HG03066 (cell line): ENCODE results near the gene SLC7A14.

Source experiments
- ATAC-seq: cut with Tn5 transposase; IDR thresholded peaks from one replicate; pipeline ENCODE4 v1.9.1; 2021; ENCODE audit warnings: low read depth; ENCODE audit not compliant: unreplicated experiment

SLC7A14 gene

DNA sequence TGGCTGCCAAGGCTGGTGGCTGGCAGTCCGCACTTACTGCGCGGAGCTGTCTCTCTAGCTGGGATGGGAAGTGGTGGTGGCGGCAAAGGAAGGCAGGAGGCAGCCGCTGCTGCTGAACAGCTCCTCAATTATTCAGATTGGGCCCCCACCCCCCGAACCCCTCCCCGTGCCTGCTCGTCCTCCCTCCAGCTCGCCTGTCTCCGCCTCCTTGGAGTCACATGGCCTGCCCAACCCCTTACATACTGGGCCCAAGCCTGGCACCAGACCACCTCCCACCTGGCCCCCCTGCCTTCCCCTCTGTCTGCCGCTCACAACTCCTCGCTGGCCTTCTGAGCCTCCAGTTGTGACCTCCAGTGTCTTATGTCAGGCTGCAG, at the start of gene SLC7A14:
Gene SLC7A14 (minus strand): TSS at position 139 of the 374 bp plus-strand sequence. CDS start 59,139 bp downstream, outside the sequence.
- ATAC-seq = no peak

DNA sequence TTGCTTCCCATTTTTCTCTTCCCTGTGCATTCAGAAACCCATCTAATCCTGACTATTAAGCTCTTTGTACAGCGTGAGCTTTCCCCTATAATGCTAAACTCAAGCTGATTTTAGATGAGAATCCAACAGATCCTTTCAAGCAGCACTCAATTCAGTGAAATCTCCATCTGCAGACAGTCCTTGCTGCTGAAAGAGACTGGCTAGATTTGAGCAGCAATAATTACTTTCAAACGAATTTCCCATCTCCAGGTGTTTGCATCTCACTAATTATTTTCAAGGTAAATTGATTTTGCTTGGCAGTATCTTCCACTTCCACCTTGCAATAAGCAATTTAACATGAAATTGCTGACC, 49.5 kb upstream of the SLC7A14 start:
- ATAC-seq = no peak

DNA sequence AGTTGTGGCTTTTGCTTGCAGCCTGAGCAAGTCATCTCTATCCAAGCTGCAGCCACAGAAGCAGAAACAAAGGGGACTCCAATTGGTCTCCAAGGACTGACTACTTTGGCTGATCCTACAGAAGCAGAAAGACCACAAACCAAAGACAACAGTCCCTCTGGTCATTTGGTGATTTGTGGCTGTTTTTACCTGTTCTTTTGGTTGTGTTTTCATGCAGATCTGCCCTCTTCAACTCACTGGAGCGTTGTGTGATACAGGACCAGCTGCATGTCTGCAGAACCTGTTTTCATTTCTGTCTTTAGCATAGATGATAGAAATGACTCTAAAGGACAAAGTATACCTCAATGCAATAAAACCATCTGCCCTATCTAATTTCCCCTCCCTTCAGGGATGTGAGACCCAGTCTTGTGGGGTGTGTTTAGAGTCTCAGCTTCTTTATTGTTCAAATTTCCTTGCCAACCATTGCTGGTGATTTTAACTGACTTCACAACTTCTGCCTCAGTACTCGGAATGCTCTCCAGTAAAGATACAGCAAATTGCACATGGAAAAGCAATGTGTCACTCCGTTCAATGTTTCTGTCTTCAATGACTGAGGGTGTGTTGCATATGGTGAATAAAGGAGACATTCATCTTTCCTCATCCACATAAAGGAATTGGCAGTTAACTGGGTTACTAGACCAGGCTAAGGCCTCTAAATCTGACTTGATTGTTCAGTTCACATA, 48.9 kb upstream of the SLC7A14 start:
- ATAC-seq = peak; percentile 58

DNA sequence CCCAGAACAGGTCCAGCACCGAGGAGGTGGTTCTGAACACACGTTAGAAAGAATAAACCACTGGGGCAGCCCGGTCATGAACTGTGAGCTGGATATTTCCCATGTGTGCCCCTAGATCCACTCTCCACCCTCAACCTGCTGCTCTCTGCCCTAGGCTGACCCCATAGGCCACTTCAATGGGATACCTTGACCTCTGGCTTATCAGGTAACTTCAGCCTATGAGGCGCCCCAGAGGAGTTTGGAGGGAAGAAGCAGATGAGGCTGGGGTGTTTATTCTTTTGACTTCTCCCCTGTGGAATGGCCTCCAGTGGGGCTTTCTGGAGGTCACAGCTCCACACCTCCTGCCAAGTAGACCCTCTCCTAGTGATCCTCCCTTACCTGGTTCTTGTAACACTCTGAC, 47.7 kb upstream of the SLC7A14 start:
- ATAC-seq = no peak

DNA sequence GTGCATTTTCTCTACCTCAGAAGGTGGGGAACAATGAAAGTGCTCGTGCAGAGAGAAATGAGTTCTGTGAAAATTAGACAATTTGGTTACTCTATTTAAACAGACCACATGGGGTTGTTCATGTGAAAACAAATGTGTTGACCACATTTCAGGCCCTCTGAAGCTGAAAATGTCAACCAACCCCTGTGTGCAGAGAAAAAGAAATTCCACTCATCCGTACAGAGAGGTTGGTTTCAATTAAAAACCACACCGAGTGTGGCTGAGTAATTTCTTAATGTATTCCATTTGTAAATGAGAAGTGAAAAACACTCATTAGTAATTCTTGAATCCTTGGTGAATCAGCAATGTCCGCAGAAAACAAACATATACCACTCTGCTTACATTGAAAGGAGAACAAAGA, 46.9 kb upstream of the SLC7A14 start:
- peak; percentile 84 for ATAC-seq

DNA sequence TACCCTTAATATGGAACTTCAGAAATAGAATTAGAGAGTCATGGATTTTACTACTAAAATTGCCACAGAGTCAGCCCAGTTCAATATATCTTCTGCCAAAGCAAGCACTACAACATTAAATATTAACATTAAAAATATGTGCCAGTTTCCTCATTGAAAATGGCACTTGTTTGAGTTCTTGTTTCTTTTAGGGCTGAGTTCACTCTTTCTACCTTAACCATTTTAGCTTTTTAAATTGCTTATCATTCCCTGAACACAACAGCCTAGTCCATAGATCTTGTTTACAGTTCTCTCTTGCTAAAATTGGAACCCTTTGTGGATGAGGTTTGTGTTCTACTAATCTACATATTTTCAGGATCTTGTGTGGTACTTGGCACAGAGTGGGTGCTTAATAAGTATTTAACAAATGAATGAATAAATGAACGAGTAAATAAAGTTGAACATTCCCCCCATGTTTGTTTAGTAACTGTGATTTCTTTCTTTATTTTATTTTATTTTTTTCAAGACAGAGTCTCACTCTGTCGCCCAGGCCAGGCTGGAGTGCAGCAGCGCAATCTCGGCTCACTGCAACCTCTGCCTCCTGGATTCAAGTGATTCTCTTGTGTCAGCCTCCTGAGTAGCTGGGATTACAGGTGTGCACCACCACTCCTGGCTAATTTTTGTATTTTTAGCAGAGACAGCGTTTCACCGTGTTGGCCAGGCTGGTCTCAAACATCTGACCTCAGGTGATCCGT, 46.0 kb upstream of the SLC7A14 start:
- ATAC-seq = no peak

DNA sequence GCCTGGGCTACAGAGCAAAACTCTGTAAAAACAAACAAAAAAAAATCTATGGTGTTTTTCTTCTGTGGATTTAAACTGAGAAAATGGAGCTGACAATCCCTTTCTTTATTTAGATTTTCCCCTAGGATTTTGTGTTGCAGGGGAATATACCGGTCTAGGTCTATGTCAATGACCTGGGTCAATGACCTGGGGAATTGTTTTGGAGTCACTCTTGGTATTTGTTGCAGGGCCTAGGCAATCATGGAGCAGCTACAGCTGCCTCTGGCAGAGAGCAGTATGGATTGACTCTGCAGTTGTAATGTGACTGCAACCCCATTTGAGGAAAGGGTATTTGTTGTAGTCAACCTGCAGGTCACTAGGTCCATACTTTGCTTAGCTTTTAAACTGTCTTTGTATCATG, 37.6 kb upstream of the SLC7A14 start:
- no peak for ATAC-seq

DNA sequence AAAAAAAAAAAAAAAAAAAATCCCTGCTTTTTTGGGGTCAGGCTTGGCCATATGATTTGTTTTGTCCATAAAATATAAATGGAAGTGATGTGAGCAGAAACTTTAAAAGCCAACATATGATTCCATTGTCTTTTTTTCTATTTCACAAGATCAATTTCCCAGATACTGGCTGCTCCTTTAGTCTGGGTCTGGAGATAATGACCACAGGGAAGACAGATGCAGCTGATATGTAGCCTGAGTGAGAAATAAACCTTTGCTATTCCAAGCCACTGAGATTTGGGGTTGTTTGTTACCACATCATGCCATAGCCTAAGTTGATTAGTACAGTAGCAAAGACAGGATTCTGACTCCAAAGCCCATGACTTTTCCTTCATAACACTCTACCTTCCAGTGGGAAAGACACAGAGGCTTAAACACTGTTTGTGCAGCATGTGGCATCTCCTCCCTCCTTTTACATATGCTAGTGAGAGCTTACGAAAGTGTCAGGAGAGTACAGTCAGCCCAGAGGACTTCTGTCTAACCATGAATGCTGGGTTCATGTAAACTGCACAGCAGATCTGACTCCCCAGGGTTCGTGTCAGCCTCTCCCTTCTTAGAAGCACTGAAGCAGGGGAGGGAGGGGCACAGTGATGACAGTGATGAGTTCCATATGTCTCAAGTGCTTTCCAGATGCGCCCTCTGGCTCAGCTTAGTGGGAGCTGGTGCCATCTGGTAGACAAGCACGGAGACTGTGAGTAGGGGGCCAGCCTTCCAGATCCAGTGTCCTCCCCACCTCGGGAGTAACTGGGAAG, 36.7 kb upstream of the SLC7A14 start:
- no peak for ATAC-seq

DNA sequence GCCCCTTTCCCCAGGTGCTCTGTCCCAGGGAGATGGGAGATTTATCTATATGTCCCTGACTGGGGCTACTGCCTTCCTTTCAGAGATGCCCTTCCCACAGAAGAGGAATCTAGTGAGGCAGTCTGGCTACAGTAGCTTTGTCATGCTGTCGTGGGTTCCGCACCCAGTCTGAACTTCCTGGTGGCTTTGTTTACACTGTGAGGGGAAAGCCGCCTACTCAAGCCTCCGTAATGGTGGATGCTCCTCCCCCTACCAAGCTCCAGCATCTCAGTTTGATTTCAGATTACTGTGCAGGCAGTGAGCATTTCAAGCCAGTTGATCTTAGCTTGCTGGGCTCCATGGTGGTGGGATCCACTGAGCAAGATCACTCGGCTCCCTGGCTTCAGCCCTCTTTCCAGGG, 35.4 kb upstream of the SLC7A14 start:
- ATAC-seq = no peak

DNA sequence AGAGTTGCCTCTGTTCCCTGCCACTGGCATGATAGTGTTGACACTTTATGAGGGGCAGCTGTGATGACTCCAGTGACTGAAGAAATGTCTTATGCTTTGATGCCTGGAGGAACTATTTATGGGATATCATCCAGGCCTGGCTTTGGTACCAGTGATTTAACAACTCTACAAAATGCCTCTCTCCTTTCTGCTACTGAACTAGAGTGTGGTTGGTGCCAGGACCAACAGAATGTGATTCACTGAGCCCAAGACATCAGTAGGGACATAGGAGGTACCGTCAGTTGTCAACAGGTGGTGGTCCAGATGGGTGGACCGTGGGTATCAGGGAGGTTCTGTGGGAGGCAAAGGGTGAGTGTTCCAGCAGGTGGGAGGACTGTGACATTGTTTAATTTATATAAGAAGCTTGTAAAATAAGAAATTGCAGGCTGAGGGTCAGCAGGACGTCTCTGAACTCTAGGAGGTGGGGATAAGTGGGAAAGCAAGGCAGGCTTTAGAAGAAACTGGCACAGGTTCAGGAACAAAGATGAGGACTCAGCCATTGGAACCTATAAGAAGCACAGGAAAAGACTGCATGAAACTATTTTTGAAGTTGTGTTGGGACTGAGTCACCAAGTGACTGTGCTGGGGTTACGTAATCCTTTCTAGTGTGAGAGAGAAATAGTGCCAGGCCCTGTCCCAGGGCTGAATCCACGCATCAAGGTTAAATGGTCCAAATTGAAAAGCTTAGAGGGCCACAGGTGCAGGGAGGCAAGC, 28.5 kb upstream of the SLC7A14 start:
- no peak for ATAC-seq

DNA sequence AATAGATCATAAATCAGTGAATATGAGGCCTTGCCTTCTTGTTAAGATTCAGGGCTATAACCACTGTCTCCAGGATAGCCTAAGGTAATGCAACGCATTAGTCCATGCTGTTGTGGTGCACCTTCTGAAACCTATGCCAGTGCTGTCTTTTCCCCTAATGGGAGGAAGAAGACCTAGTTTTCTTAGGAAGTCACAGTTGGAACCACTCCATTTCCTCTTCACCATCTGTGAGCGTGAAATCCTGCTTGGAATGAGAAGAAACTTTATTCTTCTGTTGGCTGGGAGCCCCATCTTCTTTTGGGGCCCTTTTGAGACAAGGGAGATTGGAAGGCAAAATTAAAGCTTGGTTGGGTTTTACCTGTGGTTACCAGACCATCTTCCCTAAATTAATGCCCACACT, 25.9 kb upstream of the SLC7A14 start:
- ATAC-seq = no peak

DNA sequence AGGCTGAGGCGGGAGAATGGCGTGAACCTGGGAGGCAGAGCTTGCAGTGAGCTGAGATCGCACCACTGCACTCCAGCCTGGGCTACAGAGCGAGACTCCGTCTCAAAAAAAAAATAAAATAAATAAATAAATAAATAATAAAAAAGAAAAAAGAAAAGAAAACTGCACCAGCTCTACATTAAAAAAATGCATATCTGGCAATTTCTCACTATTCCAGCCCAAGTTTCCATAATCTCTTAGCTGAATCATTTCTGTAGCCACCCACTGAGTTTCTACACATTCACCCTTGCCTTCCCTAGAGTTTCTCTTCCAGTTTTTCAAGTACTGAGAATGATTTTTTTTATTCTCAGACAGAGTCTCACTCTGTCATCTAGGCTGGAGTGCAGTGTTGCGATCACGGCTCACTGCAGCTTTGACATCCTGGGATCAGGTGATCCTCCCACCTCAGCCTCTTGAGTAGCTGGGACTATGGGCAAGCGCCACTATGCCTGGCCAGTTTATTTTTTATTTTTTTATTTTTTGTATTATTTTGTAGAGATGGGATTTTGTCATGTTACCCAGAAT, 24.5 kb upstream of the SLC7A14 start:
- peak; percentile 68 for ATAC-seq

DNA sequence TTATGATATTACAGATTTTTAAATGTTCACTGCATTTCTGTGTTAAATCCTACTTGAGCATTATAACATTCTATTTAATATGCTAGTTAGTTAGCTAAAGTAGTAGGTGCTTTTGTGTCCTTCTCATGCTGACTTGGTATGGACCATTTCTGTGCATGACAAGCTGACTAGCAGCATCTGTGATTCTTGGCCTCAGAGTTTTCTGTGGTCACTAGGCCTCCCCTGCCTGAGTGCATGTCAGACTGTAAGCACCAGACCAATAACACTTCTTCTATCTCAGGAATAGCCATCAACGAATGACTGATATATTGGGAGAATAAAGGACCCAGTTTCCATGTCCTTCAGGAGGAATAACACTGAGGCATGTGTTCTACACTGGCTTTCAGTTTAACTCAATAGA, 22.6 kb upstream of the SLC7A14 start:
- ATAC-seq = no peak

DNA sequence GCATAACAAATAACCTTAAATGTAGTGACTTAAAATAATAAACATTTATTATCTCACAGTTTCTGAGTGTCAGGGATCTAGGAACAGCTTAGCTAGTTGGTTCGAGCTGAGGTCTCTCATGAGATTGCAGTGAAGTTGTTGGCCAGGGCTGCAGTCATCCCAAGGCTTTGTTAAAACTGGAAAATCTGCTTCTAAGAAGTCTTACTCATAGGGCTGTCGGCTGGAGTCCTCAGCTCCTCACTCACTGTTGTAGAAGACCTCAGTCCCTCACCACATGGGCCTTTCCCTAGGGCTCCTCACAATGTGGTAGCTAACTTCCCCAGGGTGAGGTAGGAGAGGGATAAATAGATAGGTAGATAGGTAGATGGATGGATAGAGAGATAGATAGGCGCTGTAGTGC, 20.8 kb upstream of the SLC7A14 start:
- ATAC-seq = no peak

DNA sequence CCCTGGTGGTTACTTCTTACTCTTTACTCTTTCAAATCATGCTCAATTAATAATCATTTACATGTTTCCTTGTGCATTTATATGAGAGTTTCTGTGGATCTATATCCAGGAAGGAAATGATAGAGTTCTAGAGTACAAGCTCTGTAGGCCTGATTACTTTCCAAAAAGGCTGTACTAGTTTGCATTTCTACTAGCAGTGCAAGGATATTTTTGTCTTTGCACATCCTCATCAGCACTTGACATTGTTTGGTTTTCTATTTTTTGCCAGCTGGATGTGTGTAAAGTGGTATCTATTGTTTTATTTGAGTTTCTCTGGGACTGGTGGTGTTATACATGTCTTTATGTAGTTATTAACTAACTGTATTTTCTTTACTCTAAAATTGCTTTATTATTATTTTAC, 19.6 kb upstream of the SLC7A14 start:
- no peak for ATAC-seq

DNA sequence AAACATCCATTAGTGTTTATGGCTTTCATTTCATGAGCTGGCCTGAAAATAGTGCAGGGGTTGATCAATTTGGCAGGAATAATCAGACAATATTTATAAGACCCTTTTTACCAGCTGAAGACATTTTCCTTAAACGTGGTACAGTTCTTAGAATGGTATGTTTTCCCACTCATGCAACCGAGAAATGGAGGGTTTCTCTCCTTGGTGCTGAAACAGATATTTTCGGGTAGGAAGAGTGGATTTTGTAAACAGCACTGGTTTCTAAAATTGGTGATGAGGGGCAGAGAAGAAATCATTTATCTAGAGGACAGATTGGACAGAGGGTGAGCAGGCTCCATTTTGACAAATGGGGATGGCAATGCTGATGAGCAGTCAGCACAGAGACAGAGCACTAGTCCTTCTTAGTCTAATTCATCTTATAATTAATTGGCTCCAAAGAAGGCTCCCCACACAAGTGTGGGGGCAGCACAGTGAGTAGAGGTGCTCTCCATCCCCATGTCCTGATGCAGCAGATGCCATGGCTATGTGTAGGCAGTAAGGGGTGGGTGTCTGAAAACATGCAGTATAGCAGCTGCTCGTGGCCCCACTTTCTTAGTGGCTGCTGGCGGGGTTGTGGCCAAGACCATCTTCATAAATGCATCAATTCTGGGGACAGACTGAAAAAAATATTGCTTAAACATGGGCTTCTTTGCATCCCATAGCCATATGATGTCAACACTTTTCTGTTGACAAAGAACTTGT, 18.1 kb upstream of the SLC7A14 start:
- ATAC-seq = no peak

DNA sequence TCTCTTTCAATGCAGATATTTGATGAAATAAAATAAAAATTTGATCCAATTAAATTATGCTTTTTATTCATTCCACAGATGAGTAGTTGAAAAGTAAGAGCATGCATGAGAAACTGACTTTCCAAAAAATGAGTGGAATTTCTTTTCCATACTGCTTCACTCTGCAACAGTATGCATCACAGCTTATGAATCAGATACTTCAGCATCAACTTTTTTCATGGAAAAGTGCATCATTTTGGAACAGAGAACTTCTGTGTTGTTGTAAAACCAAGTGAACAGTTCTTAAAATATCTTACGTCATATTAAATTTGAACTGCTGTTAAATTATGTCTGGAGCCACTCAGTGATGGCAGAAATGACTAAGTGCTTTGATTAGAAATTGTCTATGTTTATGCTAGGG, 16.7 kb upstream of the SLC7A14 start:
- ATAC-seq = no peak

DNA sequence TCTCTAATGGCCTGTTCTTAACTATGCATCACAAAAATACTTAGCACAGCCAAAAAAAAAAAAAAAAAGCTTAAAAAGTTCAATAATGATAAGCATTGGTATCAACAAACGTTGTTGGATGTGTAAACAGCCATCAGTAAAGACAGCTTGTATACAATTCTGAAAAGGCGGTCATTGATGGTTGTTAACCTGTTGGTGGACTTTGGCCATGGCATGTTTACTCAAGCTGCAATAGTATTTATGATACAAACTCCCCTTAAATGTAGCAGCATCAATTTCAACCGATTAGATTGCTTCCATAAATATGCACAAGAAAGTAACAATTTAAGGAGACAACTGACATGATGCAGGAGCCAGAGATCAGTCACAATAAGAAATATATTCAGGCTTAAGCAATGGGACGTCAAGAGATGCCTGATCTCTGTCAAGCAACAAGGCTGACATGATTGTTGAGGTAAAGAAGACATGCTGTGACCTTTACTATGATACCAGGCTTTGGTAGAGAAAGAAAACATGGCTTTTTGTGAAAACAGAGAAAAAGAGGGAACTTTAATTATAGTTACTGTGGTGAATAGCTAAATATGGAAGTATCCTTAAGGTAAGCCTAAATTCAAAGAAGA, 14.2 kb upstream of the SLC7A14 start:
- no peak for ATAC-seq

DNA sequence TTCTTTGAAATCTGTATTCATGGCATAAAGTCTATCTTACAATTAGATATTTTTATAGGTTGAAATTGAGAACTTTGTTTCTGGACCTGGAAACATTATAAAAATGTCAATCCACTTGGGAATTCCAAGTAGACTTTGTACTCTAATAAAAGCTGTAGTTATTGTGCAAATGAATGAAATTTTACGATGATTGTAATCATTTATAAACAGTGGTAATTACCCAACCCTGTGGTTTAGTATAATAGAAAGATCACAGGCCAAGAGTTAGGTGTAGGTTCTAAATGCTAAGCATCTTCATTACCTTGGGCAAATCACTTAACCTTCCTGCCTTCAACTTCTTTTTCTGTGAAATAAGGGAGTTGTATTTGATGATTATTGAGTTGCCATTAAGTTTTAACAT, 13.2 kb upstream of the SLC7A14 start:
- no peak for ATAC-seq
